ENCODE data around the gene AGRN. TPM values are rescaled to one million over a fixed set of nuclear protein-coding genes. Genes with fewer than 3 reads are reported as not detected.

AGRN gene
- total and polyA plus RNA-seq, 2 of the 4 experiments (the other 2 are of a cell fraction): 8.1 to 115 TPM

DNA sequence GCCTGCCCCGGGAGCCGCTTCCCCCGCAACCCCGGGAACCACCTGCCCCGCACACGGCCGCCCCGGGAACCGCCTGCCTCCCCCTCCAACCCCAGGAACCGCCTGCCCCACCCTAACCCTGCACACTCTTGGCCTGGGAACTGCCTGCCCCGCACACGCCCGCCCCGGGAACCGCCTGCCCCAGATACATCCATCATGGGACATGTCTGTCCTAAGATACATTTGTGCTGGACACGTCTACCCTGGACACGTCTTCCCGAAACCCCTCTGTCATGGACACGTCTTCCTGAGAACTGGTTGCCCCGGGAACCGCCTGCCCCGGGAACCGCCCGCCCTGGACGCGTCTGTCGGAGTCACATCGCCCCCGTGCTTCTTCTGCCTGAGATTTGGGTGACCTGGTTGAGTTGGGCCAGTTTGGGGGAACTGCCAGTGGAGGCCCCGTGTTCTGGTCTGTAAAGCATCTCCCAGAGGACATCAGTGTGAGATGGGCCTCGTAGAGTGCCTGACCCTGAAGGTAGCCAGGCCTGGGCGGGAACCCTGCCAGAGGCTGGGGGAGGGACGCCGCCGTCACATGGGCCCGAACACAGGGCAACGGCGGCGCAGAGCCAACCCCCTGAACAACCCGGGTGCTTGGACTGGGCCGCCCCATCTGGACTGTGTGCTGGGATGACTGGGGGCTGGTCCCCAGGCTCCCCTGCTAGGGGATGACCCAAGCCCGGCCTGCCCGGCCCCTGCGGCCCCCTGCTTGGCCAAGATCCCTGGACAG is 41.7 kb upstream of the AGRN start:
- in situ Hi-C loops (cut with MboI; ENCODE audit: low sequenced_read_pairs): no loop called here
- POLR2A ChIA-PET (ENCODE audit: unreplicated experiment): no interaction called here

More for the DNA sequence above, 41.7 kb upstream of the AGRN start:
- H3K79me1 ChIP-seq (ENCODE audit: low read depth in 1 of 2, low read length in 2 of 2): no peaks in the 10 kb centered on the region
- WGBS, 2 experiments (ENCODE audit: extremely low coverage in 2 of 2, insufficient read length in 1 of 2): 92% methylated on average over 24 of the region's 44 CpGs; no CpG with 5 or more reads in 1 of the 2 experiments
- no peak overlapping the region for H4K5ac ChIP-seq (ENCODE audit: low read depth, low read length)
- no peaks in the 10 kb centered on the region for H3K36me3 ChIP-seq (ENCODE audit: control insufficient read depth, insufficient read depth, low read length)
- peaks cover 5% of the 10 kb centered on the region; the same call in 1 of the 2 replicates for H3K27me3 ChIP-seq (ENCODE audit: control insufficient read depth, insufficient read depth, low read length)
- H4K91ac ChIP-seq (ENCODE audit: insufficient read depth, low read depth, low read length): no peak overlapping the region
- H3K18ac ChIP-seq (ENCODE audit: low read depth, low read length): no peak overlapping the region
- intact Hi-C loops (cut with micrococcal nuclease) (loop anchor here (5.0 kb wide), 1 partner anchor 76 kb away; no protein-coding TSS in a partner anchor), dilution Hi-C loops (cut with HindIII; ENCODE audit: low sequenced_read_pairs, unreplicated experiment) (no loop called here)
- H3K4me1 ChIP-seq (ENCODE audit: control insufficient read depth, insufficient read depth, low read length): 0 out of 2 replicates have a peak, but pooled peaks cover 2% of the 10 kb centered on the region
- no peak overlapping the region for H3K4me3 ChIP-seq (ENCODE audit: insufficient read depth, low read depth, low read length)
- no peaks in the 10 kb centered on the region; the same call in 1 of the 2 replicates for H4K20me1 ChIP-seq (ENCODE audit: insufficient read depth, low read length)
- no peak overlapping the region for H2BK5ac ChIP-seq (ENCODE audit: low read depth, low read length, poor library complexity, severe bottlenecking)
- no peak overlapping the region for H3K23ac ChIP-seq (ENCODE audit: low read depth, low read length)
- H3K4me2 ChIP-seq (ENCODE audit: low read depth, low read length): no peak overlapping the region
- no peak overlapping the region for H4K8ac ChIP-seq (ENCODE audit: low read depth in 2 of 2, low read length in 2 of 2)
- no peak overlapping the region for H2AK9ac ChIP-seq (replicated peaks; ENCODE audit: low read depth, low read length, poor library complexity)
- TF ChIP-seq MAFK (IDR thresholded peaks at IDR 0.05; ENCODE audit: low read depth, low read length): no peak
- TF ChIP-seq, protein P1, sequence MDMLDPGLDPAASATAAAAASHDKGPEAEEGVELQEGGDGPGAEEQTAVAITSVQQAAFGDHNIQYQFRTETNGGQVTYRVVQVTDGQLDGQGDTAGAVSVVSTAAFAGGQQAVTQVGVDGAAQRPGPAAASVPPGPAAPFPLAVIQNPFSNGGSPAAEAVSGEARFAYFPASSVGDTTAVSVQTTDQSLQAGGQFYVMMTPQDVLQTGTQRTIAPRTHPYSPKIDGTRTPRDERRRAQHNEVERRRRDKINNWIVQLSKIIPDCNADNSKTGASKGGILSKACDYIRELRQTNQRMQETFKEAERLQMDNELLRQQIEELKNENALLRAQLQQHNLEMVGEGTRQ (IDR thresholded peaks at IDR 0.05; ENCODE audit: low read depth, low read length): no peak
- TF ChIP-seq CHD1 (IDR thresholded peaks at IDR 0.05; ENCODE audit: low read depth, low read length): no peak
- TF ChIP-seq NFE2L2 (IDR thresholded peaks at IDR 0.05; ENCODE audit: low read depth, low read length): no peak
- TF ChIP-seq POLR2A (IDR thresholded peaks at IDR 0.05; ENCODE audit: low read depth, low read length): no peak
- TF ChIP-seq RAD21 (IDR thresholded peaks at IDR 0.05; ENCODE audit: low read length): no peak
- TF ChIP-seq, protein P2, sequence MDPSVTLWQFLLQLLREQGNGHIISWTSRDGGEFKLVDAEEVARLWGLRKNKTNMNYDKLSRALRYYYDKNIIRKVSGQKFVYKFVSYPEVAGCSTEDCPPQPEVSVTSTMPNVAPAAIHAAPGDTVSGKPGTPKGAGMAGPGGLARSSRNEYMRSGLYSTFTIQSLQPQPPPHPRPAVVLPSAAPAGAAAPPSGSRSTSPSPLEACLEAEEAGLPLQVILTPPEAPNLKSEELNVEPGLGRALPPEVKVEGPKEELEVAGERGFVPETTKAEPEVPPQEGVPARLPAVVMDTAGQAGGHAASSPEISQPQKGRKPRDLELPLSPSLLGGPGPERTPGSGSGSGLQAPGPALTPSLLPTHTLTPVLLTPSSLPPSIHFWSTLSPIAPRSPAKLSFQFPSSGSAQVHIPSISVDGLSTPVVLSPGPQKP (IDR thresholded peaks at IDR 0.05; ENCODE audit: borderline replicate concordance, low read depth, low read length): no peak
- TF ChIP-seq RCOR1 (IDR thresholded peaks at IDR 0.05; ENCODE audit: insufficient replicate concordance, low read length): no peak
- no peak for TF ChIP-seq FOS (IDR thresholded peaks at IDR 0.05; ENCODE audit: low read depth, low read length)
- TF ChIP-seq RFX5 (IDR thresholded peaks at IDR 0.05; ENCODE audit: low read depth, low read length): no peak
- TF ChIP-seq BHLHE40 (IDR thresholded peaks at IDR 0.05; ENCODE audit: low read depth, low read length): no peak
- TF ChIP-seq CEBPB (IDR thresholded peaks at IDR 0.05; ENCODE audit: low read depth, low read length): no peak
- no peak for TF ChIP-seq CTCF (conservative IDR thresholded peaks at IDR 0.05; ENCODE audit: low read depth, low read length)
- TF ChIP-seq SMC3 (IDR thresholded peaks at IDR 0.05; ENCODE audit: low read depth, low read length): no peak
- TF ChIP-seq MAZ (IDR thresholded peaks at IDR 0.05; ENCODE audit: borderline replicate concordance, low read depth, low read length): no peak
- ATAC-seq (ENCODE audit: low read depth): no peak
- H3K9me1 ChIP-seq (ENCODE audit: insufficient read depth, low read length): no peaks in the 10 kb centered on the region
- no peak overlapping the region for H2AK5ac ChIP-seq (ENCODE audit: low read depth, low read length)
- no peak for DNase-seq
- H2BK120ac ChIP-seq (ENCODE audit: low read depth, low read length): no peak overlapping the region
- H3K14ac ChIP-seq (replicated peaks; ENCODE audit: low read depth, low read length): no peak overlapping the region
- CTCF ChIA-PET: no interaction called here
- H2BK20ac ChIP-seq (ENCODE audit: low read depth, low read length): no peak overlapping the region
- BruUV-seq (replicated peaks): no TSS peak
- no peak overlapping the region for H3K4ac ChIP-seq (ENCODE audit: low read depth, low read length)
- H2BK15ac ChIP-seq (ENCODE audit: low read depth, low read length): no peak overlapping the region
- H3K27ac ChIP-seq (ENCODE audit: insufficient read depth, low read length): no peak overlapping the region
- H3K9ac ChIP-seq (ENCODE audit: low read depth, low read length): no peak overlapping the region
- no peaks in the 10 kb centered on the region for H3K9me3 ChIP-seq (ENCODE audit: control insufficient read depth, insufficient read depth, low read length)
- no peak overlapping the region for H3K56ac ChIP-seq (ENCODE audit: extremely low read depth, insufficient read depth, low read length)
- H2AFZ ChIP-seq (replicated peaks; ENCODE audit: low read length, poor library complexity): no peak overlapping the region

All from IMR-90 (cell line).